DMS153 (cell line): Measurements from ENCODE around the gene ALK.
A peak's percentile ranks its signal among the peaks of the same experiment; 100 is the strongest.

Experiments
- DNase-seq: peaks from one replicate; lab custom pipeline; 2025; lab: John Stamatoyannopoulos, UW

ALK gene

GRCh38 chr2:29796446-29796845 lies 124.9 kb downstream of the ALK start:
- no peak for DNase-seq

GRCh38 chr2:29789911-29790485 lies 131.4 kb downstream of the ALK start:
- DNase-seq, result no peak

GRCh38 chr2:29787473-29788465 lies 133.6 kb downstream of the ALK start:
- no peak for DNase-seq

GRCh38 chr2:29786361-29786760 lies 135.0 kb downstream of the ALK start:
- peak; percentile 60 for DNase-seq

GRCh38 chr2:29783666-29784065 lies 137.7 kb downstream of the ALK start:
- DNase-seq, result no peak

GRCh38 chr2:29782549-29783458 lies 138.6 kb downstream of the ALK start:
- no peak for DNase-seq

GRCh38 chr2:29782087-29782486 lies 139.3 kb downstream of the ALK start:
- no peak for DNase-seq

- no peak for DNase-seq
Observed at GRCh38 chr2:29780906-29781305, 140.5 kb downstream of the ALK start.

- no peak for DNase-seq
Observed at GRCh38 chr2:29777161-29777560, 144.2 kb downstream of the ALK start.

- DNase-seq, result no peak
Observed at GRCh38 chr2:29776406-29776805, 145.0 kb downstream of the ALK start.

- no peak for DNase-seq
Observed at GRCh38 chr2:29775937-29776336, 145.4 kb downstream of the ALK start.

GRCh38 chr2:29774624-29775023 lies 146.8 kb downstream of the ALK start:
- no peak for DNase-seq

- no peak for DNase-seq
Observed at GRCh38 chr2:29770846-29771245, 150.5 kb downstream of the ALK start.

GRCh38 chr2:29769847-29770246 lies 151.5 kb downstream of the ALK start:
- DNase-seq, result no peak

- no peak for DNase-seq
Observed at GRCh38 chr2:29767606-29768335, 153.6 kb downstream of the ALK start.

- no peak for DNase-seq
Observed at GRCh38 chr2:29766191-29766590, 155.2 kb downstream of the ALK start.

- no peak for DNase-seq
Observed at GRCh38 chr2:29765721-29766120, 155.7 kb downstream of the ALK start.

GRCh38 chr2:29763371-29763770 lies 158.0 kb downstream of the ALK start:
- DNase-seq, result no peak

- DNase-seq, result no peak
Observed at GRCh38 chr2:29762239-29762638, 159.1 kb downstream of the ALK start.

GRCh38 chr2:29761278-29761677 lies 160.1 kb downstream of the ALK start:
- DNase-seq, result no peak

GRCh38 chr2:29760008-29760407 lies 161.4 kb downstream of the ALK start:
- DNase-seq, result no peak

GRCh38 chr2:29759360-29759759 lies 162.0 kb downstream of the ALK start:
- no peak for DNase-seq
